CD4-positive, alpha-beta T cell treated with Interleukin-4 for 4 hours (primary cell): ENCODE data around the gene ZNF627.
"Not testable (repeated sequence)": the region's sequence is repeated elsewhere in the genome, so short reads cannot be mapped to it uniquely, and the experiment has no call there.

Experiments used
- DNase-seq: peaks from one replicate; pipeline ENCODE4 v3.0.0-alpha.2; 2020

ZNF627 gene

DNA sequence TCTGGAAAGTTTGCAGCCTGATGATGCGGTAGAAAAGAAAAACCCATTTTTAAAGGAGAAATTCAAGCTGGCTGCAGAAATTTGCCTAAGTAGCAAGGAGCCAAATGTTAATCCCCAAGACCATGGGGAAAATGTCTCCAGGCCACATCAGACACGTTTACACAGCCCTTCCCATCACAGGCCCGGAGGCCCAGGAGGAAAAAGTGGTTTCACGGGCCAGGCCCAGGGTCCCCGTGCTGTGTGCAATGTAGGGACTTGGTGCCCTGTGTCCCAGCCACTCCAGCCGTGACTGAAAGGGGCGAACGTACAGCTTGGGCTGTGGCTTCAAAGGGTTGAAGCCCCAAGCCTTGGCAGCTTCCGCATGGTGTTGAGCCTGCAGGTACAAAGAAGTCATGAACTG, 35.9 kb downstream of the ZNF627 start:
- no peak for DNase-seq

GRCh38 chr19:11634018-11634662, 36.9 kb downstream of the ZNF627 start:
- DNase-seq = not testable (repeated sequence)

DNA sequence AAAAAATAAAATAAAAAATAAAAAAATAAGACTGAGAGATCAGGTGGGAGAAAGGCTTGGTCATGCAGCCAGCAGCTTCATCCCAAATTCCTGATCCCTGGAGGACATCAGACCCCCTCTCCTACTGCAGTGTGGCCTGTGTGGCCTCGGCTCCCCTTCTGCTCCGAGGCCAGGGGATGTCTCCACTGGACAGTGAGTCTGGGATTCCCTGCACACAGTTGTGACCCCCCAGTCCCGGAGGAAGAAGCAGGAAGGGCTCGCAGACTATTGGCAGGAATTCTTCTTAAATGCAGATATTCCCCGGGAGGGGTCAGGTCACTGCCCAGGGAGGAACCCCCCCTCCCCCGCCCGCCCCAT, 41.9 kb downstream of the ZNF627 start:
- no peak for DNase-seq

DNA sequence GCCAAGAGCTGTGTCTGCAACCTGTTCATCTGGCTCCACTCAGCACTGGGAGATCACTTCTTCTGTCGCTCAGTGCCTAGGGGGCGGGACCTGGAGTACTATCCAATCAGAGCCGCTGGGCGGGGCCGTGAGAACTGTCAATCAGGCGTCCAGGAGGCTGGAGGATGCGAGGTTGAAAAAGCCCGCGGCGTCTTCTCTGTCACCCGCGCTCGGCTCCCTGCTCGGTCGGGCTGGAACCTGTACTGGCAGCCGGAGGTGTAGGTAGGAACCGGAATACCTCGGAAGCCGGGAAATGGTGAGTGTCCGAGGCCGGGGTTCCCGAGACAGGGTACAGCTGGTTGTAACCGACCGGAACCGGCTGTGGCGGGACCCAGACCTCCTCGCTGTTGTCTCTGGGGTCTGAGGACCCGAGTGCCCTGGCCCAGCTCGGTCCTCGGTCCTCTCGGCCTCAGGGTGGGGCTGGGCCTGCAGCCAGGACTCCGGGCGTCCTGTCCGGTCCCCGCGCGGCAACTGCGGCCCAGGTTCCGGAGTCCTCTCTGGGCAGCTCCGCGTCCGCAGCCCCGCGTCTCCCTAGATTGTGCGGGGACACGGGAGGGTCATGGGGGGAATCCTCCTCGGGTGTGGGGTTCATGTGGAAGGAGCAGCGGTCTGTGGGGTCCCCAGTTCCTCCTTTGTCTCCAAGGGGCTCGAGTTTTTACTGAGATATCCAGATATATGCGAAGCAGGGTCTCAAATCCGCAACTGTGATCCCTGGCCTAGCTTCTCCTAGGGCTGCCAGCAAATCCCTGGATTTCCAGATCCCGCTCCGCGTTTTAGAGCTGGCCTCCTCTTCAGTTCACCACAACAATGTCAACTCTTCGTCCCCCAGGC, 42.6 kb downstream of the ZNF627 start:
- peak; percentile 74 for DNase-seq

DNA sequence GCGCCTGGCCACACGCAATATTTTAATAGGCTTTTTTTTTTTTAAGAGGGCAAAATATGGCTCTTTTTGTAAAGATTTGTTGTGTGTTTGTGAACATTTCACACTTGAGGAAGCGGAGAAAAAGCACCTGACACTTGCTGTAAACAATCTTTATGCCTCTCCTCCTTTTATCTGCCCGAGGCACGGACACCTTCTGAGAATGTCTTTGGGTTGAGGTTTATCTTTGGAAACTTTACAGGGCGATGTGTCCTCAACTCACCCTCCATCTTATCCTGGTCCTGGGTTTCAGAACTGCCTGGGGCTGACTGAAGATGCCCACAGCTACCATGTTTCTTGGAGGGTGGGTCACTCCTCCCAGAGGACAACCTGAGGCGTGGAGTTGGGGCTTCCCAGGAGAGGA, 44.0 kb downstream of the ZNF627 start:
- DNase-seq = no peak

DNA sequence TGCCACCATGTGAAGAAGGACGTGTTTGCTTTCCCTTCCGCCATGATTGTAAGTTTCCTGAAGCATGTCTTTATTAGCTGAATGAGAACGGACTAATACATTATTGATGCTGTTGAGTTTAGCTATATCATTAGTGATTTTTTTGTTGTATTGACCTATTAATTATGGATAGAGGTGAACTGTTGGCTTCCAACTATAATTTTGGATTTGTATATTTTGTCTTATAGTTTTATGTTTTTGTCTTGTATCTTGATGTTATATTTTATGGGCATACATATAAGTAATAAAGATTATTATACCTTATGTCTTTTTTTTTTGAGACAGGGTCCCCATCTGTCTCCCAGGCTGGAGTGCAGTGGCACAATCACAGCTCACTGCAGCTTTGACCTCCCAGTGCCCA, 45.6 kb downstream of the ZNF627 start:
- DNase-seq = no peak

GRCh38 chr19:11649941-11650340, 52.7 kb downstream of the ZNF627 start:
- DNase-seq = no peak

- no peak for DNase-seq
These were observed 53.8 kb downstream of the ZNF627 start for GRCh38 chr19:11651062-11651461.

- DNase-seq = no peak
These were observed 54.8 kb downstream of the ZNF627 start for GRCh38 chr19:11652056-11652455.

- DNase-seq = no peak
These were observed 55.2 kb downstream of the ZNF627 start for GRCh38 chr19:11652492-11652891.

DNA sequence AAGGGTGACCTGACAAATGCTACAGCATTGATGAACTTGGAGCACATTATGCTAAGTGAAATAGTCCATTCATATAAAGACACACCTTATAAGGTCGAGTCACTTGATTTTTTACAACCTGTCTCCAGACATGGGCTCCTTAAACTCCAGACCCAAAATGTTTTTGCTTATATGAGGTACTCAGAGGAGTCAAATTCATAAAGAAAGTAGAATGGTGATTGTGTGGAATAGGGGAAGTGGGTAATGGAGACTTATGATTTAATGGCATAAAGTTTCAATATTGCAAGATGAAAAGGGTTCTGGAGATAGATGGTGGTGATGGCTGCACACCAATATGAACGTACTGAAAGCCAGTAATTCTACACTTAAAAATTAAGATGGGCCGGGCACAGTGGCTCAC, 59.3 kb downstream of the ZNF627 start:
- DNase-seq = no peak

DNA sequence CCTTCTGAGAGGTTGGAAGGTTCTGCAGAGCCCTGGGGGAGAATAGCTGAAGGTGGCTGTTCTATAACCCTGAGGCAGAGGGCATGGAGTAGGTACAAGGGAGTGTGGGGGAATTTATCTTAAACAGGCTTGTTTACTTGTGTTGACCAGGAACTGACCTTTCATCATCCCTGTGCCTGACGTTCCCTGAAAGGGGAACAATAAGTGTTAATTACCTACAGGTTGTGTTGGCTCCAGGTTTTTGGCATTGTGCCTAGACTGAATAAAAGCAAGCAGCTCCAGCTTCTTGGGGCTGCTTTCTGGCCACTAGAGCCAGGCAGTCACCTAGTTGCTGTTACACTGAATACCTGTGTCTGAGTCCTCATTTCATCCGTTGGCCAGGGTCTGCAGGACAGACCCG, 60.0 kb downstream of the ZNF627 start:
- DNase-seq = no peak

DNA sequence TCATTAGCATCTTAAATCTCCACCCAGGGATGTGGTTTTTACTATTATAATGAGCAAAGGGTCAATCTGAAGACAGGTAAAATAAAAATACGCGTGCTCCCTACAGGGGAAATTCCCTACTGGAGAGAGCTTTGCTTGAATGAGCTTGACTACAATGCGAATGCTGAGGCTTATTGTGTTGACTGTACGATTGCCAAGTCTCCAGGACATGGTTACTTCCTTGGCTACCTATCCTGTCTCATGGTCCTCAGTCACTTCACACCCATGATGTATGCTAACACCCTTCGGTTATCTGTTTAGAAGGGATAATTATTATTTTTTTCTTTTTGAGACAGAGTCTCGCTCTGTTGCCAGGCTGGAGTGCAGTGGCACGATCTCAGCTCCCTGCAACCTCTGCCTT, 61.7 kb downstream of the ZNF627 start:
- no peak for DNase-seq

DNA sequence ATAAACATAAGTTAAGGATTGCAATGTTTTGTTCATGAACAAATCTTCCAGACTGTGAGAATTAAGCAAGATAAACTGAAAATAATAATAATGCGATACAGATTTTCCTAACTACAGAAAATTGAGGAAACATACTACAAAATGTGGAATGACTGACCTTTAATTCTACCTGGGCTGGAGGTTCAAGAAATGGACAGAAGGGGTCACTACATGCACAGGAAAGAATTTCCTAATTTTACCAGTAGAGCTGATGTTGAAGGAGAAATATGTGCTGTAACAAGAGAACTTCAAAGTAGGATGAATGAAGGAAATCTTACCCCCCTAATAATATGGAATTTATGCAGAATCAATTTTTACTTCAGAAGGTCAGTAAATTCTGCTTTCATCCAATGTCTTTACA, 62.3 kb downstream of the ZNF627 start:
- DNase-seq = no peak

DNA sequence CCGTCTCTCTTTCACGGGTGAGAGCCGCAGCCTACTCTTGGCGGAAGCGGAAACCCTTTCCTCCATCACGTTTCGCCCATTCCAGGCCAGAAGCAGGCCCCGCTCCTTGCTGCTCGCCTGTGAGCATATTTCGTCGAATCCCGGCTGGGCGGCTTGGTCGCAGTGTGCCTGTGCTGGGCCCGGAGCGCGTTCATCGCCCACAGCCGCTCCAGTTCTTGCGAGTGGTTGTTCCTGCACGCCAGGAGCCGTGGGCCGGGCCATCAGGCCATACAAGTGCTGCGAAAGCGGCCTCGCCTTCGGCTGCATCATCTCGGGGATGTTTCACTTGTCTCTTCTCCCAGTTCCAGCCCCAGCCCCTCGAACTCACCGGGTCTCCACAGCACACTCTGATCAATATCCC, 65.0 kb downstream of the ZNF627 start:
- no peak for DNase-seq

- DNase-seq = no peak
These were observed 65.9 kb downstream of the ZNF627 start for GRCh38 chr19:11663181-11663591.
